Activated naive CD4-positive, alpha-beta T cell treated with anti-CD3 and anti-CD28 coated beads, Interleukin-2, amount 10 ng/mL, durations not matched to agents 7 days and 5 days (primary cell): Measurements from ENCODE around the gene ITFG2.

Experiments
- CTCF ChIA-PET: fragments of 350-600 bp; sonication (Branson Sonifier 250); formaldehyde crosslinking; loops from one replicate; lab custom pipeline; 2021; ENCODE audit warnings: antibody characterized with exemption; lab: Charles Lee
- DNase-seq: peaks from one replicate; pipeline ENCODE4 v3.0.0-alpha.2; 2020
- H3K27ac Mint-ChIP-seq: one replicate; pipeline ENCODE4 v1.8.0; 2021; ENCODE audit warnings: mild to moderate bottlenecking, moderate library complexity, mixed read lengths
- H3K27me3 Mint-ChIP-seq: one replicate; pipeline ENCODE4 v1.8.0; 2021; ENCODE audit warnings: mild to moderate bottlenecking, mixed read lengths
- H3K36me3 Mint-ChIP-seq: one replicate; pipeline ENCODE4 v1.8.0; 2021; ENCODE audit warnings: mixed read lengths
- H3K4me1 Mint-ChIP-seq: one replicate; pipeline ENCODE4 v1.8.0; 2021; ENCODE audit warnings: mixed read lengths
- H3K4me3 Mint-ChIP-seq: one replicate; pipeline ENCODE4 v1.8.0; 2021; ENCODE audit warnings: mild to moderate bottlenecking, moderate library complexity, mixed read lengths
- H3K9me3 Mint-ChIP-seq: one replicate; pipeline ENCODE4 v1.8.0; 2021; ENCODE audit warnings: mixed read lengths

Gene ITFG2

GRCh38 chr12:2803635-2804392 lies 8.7 kb upstream of the ITFG2 start:
- Mint-ChIP-seq H3K36me3 (peaks cover 44% of the 10 kb centered on the region), H3K27ac (no peak overlapping the region), H3K9me3 (no peaks in the 10 kb centered on the region), H3K4me1 (peaks cover 3% of the 10 kb centered on the region), H3K4me3 (no peak overlapping the region), H3K27me3 (no peaks in the 10 kb centered on the region)
- DNase-seq = no peak
- CTCF ChIA-PET = no interaction called here

- no peak for DNase-seq
- H3K4me1 Mint-ChIP-seq = peaks cover under 1% of the 10 kb centered on the region
- peak overlapping the region; percentile 15 for H3K27ac Mint-ChIP-seq
- H3K4me3 Mint-ChIP-seq = no peak overlapping the region
- H3K36me3 Mint-ChIP-seq = peaks cover 38% of the 10 kb centered on the region
- H3K9me3 Mint-ChIP-seq = no peaks in the 10 kb centered on the region
- CTCF ChIA-PET = interaction anchor here (1.4 kb wide), 1 partner anchor 21 kb away, joined by 3 read pairs; no protein-coding TSS in a partner anchor
- H3K27me3 Mint-ChIP-seq = no peaks in the 10 kb centered on the region
Measured at GRCh38 chr12:2804393-2805142, 7.9 kb upstream of the ITFG2 start.

GRCh38 chr12:2805143-2805520 lies 7.3 kb upstream of the ITFG2 start:
- Mint-ChIP-seq H3K27me3 (no peaks in the 10 kb centered on the region), H3K9me3 (no peaks in the 10 kb centered on the region), H3K4me3 (no peak overlapping the region), H3K27ac (no peak overlapping the region), H3K4me1 (no peaks in the 10 kb centered on the region), H3K36me3 (peaks cover 38% of the 10 kb centered on the region)
- DNase-seq = no peak
- CTCF ChIA-PET = interaction anchor here (1.4 kb wide), 1 partner anchor 22 kb away, joined by 3 read pairs; no protein-coding TSS in a partner anchor

- no peaks in the 10 kb centered on the region for H3K27me3 Mint-ChIP-seq
- CTCF ChIA-PET = no interaction called here
- no peak overlapping the region for H3K27ac Mint-ChIP-seq
- H3K36me3 Mint-ChIP-seq = peaks cover 26% of the 10 kb centered on the region
- no peaks in the 10 kb centered on the region for H3K9me3 Mint-ChIP-seq
- DNase-seq = no peak
- no peak overlapping the region for H3K4me3 Mint-ChIP-seq
- peaks cover 3% of the 10 kb centered on the region for H3K4me1 Mint-ChIP-seq
Measured at GRCh38 chr12:2806700-2807099, 5.8 kb upstream of the ITFG2 start.

- peaks cover 4% of the 10 kb centered on the region for H3K27me3 Mint-ChIP-seq
- H3K27ac Mint-ChIP-seq = peak overlapping the region; percentile 95
- DNase-seq = no peak
- H3K9me3 Mint-ChIP-seq = no peaks in the 10 kb centered on the region
- peaks cover 4% of the 10 kb centered on the region for H3K36me3 Mint-ChIP-seq
- peak overlapping the region; percentile 98 for H3K4me3 Mint-ChIP-seq
- H3K4me1 Mint-ChIP-seq = peaks cover 29% of the 10 kb centered on the region
- CTCF ChIA-PET = interaction anchor here (0.8 kb wide), 1 partner anchor 12 kb away, joined by 3 read pairs; no protein-coding TSS in a partner anchor
Measured at GRCh38 chr12:2811801-2812200, 667 bp upstream of the ITFG2 start.

- H3K4me3 Mint-ChIP-seq = peak overlapping the region; percentile 98
- CTCF ChIA-PET = interaction anchor here (0.6 to 3.4 kb wide), 8 partner anchors 12 to 530 kb away, joined by 3 to 21 read pairs (median 4); partner anchors contain the start of gene FKBP4
Measured at GRCh38 chr12:2813214-2814185, 1.0 kb downstream of the ITFG2 start.

GRCh38 chr12:2819810-2820209 lies 7.3 kb downstream of the ITFG2 start:
- no peak for DNase-seq
- CTCF ChIA-PET = interaction anchor here (1.1 kb wide), 1 partner anchor 36 kb away, joined by 3 read pairs; no protein-coding TSS in a partner anchor
- H3K36me3 Mint-ChIP-seq = peaks cover 47% of the 10 kb centered on the region
- H3K4me3 Mint-ChIP-seq = no peak overlapping the region
- H3K4me1 Mint-ChIP-seq = peaks cover 7% of the 10 kb centered on the region
- no peaks in the 10 kb centered on the region for H3K9me3 Mint-ChIP-seq
- H3K27me3 Mint-ChIP-seq = no peaks in the 10 kb centered on the region
- H3K27ac Mint-ChIP-seq = peak overlapping the region; percentile 28

More at GRCh38 chr12:2813214-2814185, 1.0 kb downstream of the ITFG2 start:
- no peaks in the 10 kb centered on the region for H3K9me3 Mint-ChIP-seq
- peak; percentile 72 for DNase-seq
- H3K27ac Mint-ChIP-seq = peak overlapping the region; percentile 95
- peaks cover 4% of the 10 kb centered on the region for H3K27me3 Mint-ChIP-seq
- peaks cover 29% of the 10 kb centered on the region for H3K4me1 Mint-ChIP-seq
- peaks cover 12% of the 10 kb centered on the region for H3K36me3 Mint-ChIP-seq

- Mint-ChIP-seq H3K4me3 (no peak overlapping the region), H3K36me3 (peaks cover 49% of the 10 kb centered on the region), H3K27me3 (no peaks in the 10 kb centered on the region), H3K4me1 (peaks cover 2% of the 10 kb centered on the region), H3K27ac (no peak overlapping the region), H3K9me3 (no peaks in the 10 kb centered on the region)
- CTCF ChIA-PET = interaction anchor here (1.0 to 1.1 kb wide), 2 partner anchors 28 to 37 kb away, joined by 3 to 4 read pairs; no protein-coding TSS in a partner anchor
- no peak for DNase-seq
Measured at GRCh38 chr12:2820432-2820831, 8.0 kb downstream of the ITFG2 start.

- CTCF ChIA-PET = no interaction called here
- Mint-ChIP-seq H3K4me3 (no peak overlapping the region), H3K27ac (no peak overlapping the region), H3K4me1 (no peaks in the 10 kb centered on the region), H3K27me3 (no peaks in the 10 kb centered on the region), H3K36me3 (peaks cover 51% of the 10 kb centered on the region), H3K9me3 (no peaks in the 10 kb centered on the region)
- no peak for DNase-seq
Measured at GRCh38 chr12:2823483-2823882, 11.0 kb downstream of the ITFG2 start.

- Mint-ChIP-seq H3K9me3 (no peaks in the 10 kb centered on the region), H3K27ac (no peak overlapping the region), H3K27me3 (no peaks in the 10 kb centered on the region), H3K4me1 (no peaks in the 10 kb centered on the region), H3K4me3 (no peak overlapping the region), H3K36me3 (peaks cover 51% of the 10 kb centered on the region)
- no peak for DNase-seq
- CTCF ChIA-PET = interaction anchor here (0.8 to 1.1 kb wide), 2 partner anchors 9 to 11 kb away, joined by 3 read pairs; no protein-coding TSS in a partner anchor
Measured at GRCh38 chr12:2824541-2824940, 12.1 kb downstream of the ITFG2 start.

- DNase-seq = no peak
- H3K9me3 Mint-ChIP-seq = no peaks in the 10 kb centered on the region
- H3K4me3 Mint-ChIP-seq = no peak overlapping the region
- H3K36me3 Mint-ChIP-seq = peaks cover 48% of the 10 kb centered on the region
- no peak overlapping the region for H3K27ac Mint-ChIP-seq
- CTCF ChIA-PET = interaction anchor here (0.8 to 1.1 kb wide), 2 partner anchors 10 to 11 kb away, joined by 3 read pairs; no protein-coding TSS in a partner anchor
- H3K4me1 Mint-ChIP-seq = no peaks in the 10 kb centered on the region
- no peaks in the 10 kb centered on the region for H3K27me3 Mint-ChIP-seq
Measured at GRCh38 chr12:2825132-2825531, 12.7 kb downstream of the ITFG2 start.

GRCh38 chr12:2826036-2826435 lies 13.6 kb downstream of the ITFG2 start:
- no peak for DNase-seq
- Mint-ChIP-seq H3K9me3 (no peaks in the 10 kb centered on the region), H3K27me3 (no peaks in the 10 kb centered on the region), H3K36me3 (peaks cover 50% of the 10 kb centered on the region), H3K4me1 (no peaks in the 10 kb centered on the region), H3K4me3 (no peak overlapping the region), H3K27ac (no peak overlapping the region)
- CTCF ChIA-PET = no interaction called here

GRCh38 chr12:2826721-2827515 lies 14.4 kb downstream of the ITFG2 start:
- CTCF ChIA-PET = no interaction called here
- no peaks in the 10 kb centered on the region for H3K4me1 Mint-ChIP-seq
- no peaks in the 10 kb centered on the region for H3K27me3 Mint-ChIP-seq
- peak overlapping the region; percentile 51 for H3K27ac Mint-ChIP-seq
- H3K9me3 Mint-ChIP-seq = no peaks in the 10 kb centered on the region
- H3K4me3 Mint-ChIP-seq = no peak overlapping the region
- H3K36me3 Mint-ChIP-seq = peaks cover 46% of the 10 kb centered on the region
- no peak for DNase-seq
